Ishikawa (cell line): ENCODE data around the gene AIF1L.

Experiments used
- CREB1 ChIP-seq: IDR thresholded peaks from 2 replicates; pipeline ENCODE4 v1.6.1; 2012; ENCODE audit warnings: low read depth
- EGR1 ChIP-seq: IDR thresholded peaks from 2 replicates; pipeline ENCODE4 v1.6.1; 2012
- EP300 ChIP-seq: IDR thresholded peaks from 2 replicates; pipeline ENCODE4 v1.6.1; 2012; ENCODE audit warnings: borderline replicate concordance
- FOXM1 ChIP-seq: IDR thresholded peaks from 2 replicates; pipeline ENCODE4 v1.6.1; 2012; ENCODE audit warnings: low read depth, borderline replicate concordance
- NFIC ChIP-seq: IDR thresholded peaks from 2 replicates; pipeline ENCODE4 v1.6.1; 2012
- RAD21 ChIP-seq: IDR thresholded peaks from 2 replicates; pipeline ENCODE4 v1.6.1; 2012; ENCODE audit warnings: low read depth
- TAF1 ChIP-seq: IDR thresholded peaks from 2 replicates; pipeline ENCODE4 v1.6.1; 2012; ENCODE audit warnings: low read depth, mild to moderate bottlenecking
- TCF12 ChIP-seq: IDR thresholded peaks from 2 replicates; pipeline ENCODE4 v1.6.1; 2012; ENCODE audit warnings: low read depth
- TEAD4 ChIP-seq: IDR thresholded peaks from 2 replicates; pipeline ENCODE4 v1.6.1; 2012
- YY1 ChIP-seq: IDR thresholded peaks from 2 replicates; pipeline ENCODE4 v1.6.1; 2012; ENCODE audit warnings: low read depth
- ZBTB7A ChIP-seq: IDR thresholded peaks from 2 replicates; pipeline ENCODE4 v1.6.1; 2012; ENCODE audit warnings: low read depth
- TF ChIP-seq, protein P1 (sequence below): IDR thresholded peaks from 2 replicates; pipeline ENCODE4 v1.6.1; 2012
- TF ChIP-seq, protein P2 (sequence below): IDR thresholded peaks from 2 replicates; pipeline ENCODE4 v1.6.1; 2012; ENCODE audit warnings: low read depth, mild to moderate bottlenecking

DNA sequence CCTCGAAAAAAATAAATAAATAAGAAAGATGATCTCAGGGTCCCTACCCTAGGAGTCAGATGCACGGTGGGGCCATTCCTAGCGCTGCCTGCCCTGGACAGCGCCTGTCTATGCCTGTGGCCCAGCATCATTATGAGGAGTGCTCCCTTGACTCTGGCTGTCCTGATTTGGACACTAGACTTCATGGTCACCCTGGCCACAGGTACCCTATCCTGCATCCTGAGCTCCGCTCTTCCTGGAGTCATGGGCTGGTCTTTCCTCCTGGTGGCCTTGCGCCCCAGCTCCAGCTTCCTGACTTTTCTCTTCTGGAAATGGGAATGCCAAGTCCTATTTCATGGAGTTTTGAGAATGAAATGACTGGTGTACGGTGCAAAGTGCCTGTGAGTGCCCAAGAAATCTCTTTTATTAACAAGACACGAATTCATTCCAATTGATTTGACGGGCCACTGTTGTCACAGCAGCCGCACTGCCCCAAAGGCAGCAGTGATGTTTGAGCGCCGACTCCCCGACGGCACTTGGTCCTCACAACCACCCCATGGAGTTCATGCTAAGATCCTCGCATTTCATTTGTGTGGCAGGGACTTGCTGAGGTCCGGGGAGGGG, 564 bp upstream of the AIF1L start:
- TF ChIP-seq EGR1 (no peak), RAD21 (no peak), EP300 (no peak), FOXM1 (no peak), YY1 (no peak), NFIC (no peak), CREB1 (no peak), TCF12 (no peak), TEAD4 (no peak), ZBTB7A (no peak), TAF1 (no peak)
- TF ChIP-seq, protein P1, sequence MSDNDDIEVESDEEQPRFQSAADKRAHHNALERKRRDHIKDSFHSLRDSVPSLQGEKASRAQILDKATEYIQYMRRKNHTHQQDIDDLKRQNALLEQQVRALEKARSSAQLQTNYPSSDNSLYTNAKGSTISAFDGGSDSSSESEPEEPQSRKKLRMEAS: no peak
- TF ChIP-seq, protein P2, sequence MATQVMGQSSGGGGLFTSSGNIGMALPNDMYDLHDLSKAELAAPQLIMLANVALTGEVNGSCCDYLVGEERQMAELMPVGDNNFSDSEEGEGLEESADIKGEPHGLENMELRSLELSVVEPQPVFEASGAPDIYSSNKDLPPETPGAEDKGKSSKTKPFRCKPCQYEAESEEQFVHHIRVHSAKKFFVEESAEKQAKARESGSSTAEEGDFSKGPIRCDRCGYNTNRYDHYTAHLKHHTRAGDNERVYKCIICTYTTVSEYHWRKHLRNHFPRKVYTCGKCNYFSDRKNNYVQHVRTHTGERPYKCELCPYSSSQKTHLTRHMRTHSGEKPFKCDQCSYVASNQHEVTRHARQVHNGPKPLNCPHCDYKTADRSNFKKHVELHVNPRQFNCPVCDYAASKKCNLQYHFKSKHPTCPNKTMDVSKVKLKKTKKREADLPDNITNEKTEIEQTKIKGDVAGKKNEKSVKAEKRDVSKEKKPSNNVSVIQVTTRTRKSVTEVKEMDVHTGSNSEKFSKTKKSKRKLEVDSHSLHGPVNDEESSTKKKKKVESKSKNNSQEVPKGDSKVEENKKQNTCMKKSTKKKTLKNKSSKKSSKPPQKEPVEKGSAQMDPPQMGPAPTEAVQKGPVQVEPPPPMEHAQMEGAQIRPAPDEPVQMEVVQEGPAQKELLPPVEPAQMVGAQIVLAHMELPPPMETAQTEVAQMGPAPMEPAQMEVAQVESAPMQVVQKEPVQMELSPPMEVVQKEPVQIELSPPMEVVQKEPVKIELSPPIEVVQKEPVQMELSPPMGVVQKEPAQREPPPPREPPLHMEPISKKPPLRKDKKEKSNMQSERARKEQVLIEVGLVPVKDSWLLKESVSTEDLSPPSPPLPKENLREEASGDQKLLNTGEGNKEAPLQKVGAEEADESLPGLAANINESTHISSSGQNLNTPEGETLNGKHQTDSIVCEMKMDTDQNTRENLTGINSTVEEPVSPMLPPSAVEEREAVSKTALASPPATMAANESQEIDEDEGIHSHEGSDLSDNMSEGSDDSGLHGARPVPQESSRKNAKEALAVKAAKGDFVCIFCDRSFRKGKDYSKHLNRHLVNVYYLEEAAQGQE: no peak
